ENCODE results near the gene SLC44A4.
A peak's percentile ranks its signal among the peaks of the same experiment; 100 is the strongest.
"Not testable (repeated sequence)": the region's sequence is repeated elsewhere in the genome, so short reads cannot be mapped to it uniquely, and the experiment has no call there.

SLC44A4 gene

GRCh38 chr6:31878222-31878621, 575 bp downstream of the SLC44A4 start:
- DNase-seq = no peak

GRCh38 chr6:31877651-31878161, 1.1 kb downstream of the SLC44A4 start:
- no peak for DNase-seq

- DNase-seq = no peak
These were observed 1.6 kb downstream of the SLC44A4 start for GRCh38 chr6:31877125-31877650.

GRCh38 chr6:31876357-31876756, 2.4 kb downstream of the SLC44A4 start:
- DNase-seq = no peak

GRCh38 chr6:31875877-31876276, 2.9 kb downstream of the SLC44A4 start:
- DNase-seq = no peak

- DNase-seq = no peak
These were observed 3.8 kb downstream of the SLC44A4 start for GRCh38 chr6:31874836-31875572.

- DNase-seq = no peak
These were observed 4.6 kb downstream of the SLC44A4 start for GRCh38 chr6:31874084-31874670.

GRCh38 chr6:31871046-31871659, 7.6 kb downstream of the SLC44A4 start:
- DNase-seq = no peak

GRCh38 chr6:31870385-31870921, 8.3 kb downstream of the SLC44A4 start:
- DNase-seq = no peak

GRCh38 chr6:31869343-31869742, 9.5 kb downstream of the SLC44A4 start:
- DNase-seq = no peak

- DNase-seq = not testable (repeated sequence)
These were observed 10.2 kb downstream of the SLC44A4 start for GRCh38 chr6:31868658-31868971.

GRCh38 chr6:31865205-31866118, 13.3 kb downstream of the SLC44A4 start:
- DNase-seq = no peak

- no peak for DNase-seq
These were observed 14.0 kb downstream of the SLC44A4 start for GRCh38 chr6:31864818-31865204.

GRCh38 chr6:31864123-31864562, 14.7 kb downstream of the SLC44A4 start:
- not testable (repeated sequence) for DNase-seq

GRCh38 chr6:31862344-31863235, 16.2 kb downstream of the SLC44A4 start, which contains the start of gene NEU1:
Gene NEU1 (minus strand): TSS chr6:31862821. CDS start chr6:31862776, 45 bp downstream.
- peak; percentile 97 for DNase-seq

GRCh38 chr6:31861919-31862343, 16.9 kb downstream of the SLC44A4 start:
- no peak for DNase-seq

- DNase-seq = no peak
These were observed 17.6 kb downstream of the SLC44A4 start for GRCh38 chr6:31861150-31861549.

- no peak for DNase-seq
These were observed 18.4 kb downstream of the SLC44A4 start for GRCh38 chr6:31860349-31860748.

- no peak for DNase-seq
These were observed 18.9 kb downstream of the SLC44A4 start for GRCh38 chr6:31859923-31860322.

GRCh38 chr6:31858707-31859106, 20.1 kb downstream of the SLC44A4 start:
- DNase-seq = no peak

- DNase-seq = not testable (repeated sequence)
These were observed 21.0 kb downstream of the SLC44A4 start for GRCh38 chr6:31857774-31858173.

Data from SIG-M5 (cell line).